ENCODE data around the gene FAM9A. TPM values are rescaled to one million over a fixed set of nuclear protein-coding genes. Genes with fewer than 3 reads are reported as not detected.
"Not testable (repeated sequence)": the region's sequence is repeated elsewhere in the genome, so short reads cannot be mapped to it uniquely, and the experiment has no call there.

FAM9A gene
- total and polyA plus RNA-seq, 4 donors, result not detected

DNA sequence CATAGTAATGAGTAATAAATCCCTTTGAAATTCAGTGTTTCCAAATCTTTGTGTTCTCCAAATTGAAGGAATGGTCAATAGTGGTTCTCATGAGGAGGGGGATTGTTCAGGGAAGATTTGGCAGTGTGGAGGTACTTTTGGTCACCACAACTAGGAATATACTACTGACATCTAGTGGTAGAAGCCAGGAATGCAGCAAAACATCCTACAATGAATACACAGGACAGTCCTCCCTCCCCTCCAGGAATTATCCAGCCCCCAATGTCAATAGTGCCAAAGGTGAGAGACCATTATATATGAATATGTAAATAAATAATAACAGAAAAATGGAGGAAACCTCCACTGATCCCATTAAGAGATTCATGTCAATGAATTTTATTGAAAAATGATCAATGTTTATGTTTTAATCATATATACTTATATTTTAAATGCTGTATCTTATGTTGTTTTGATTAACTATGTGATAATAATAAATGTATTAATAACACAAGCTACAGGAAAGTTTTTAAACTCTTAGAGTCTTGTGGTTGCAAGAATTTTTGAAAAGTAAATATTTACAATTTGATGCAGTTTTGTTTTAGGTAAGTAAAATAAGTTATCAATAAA is 14.4 kb upstream of the FAM9A start:
- Histone ChIP-seq H3K27me3 (ENCODE audit: control insufficient read depth in 1 of 2, insufficient read depth in 2 of 2, low read length in 1 of 2) (no peaks in the 10 kb centered on the region), H3K4me3 (ENCODE audit: low read length in 2 of 2) (no peak overlapping the region), H3K9me3 (ENCODE audit: control insufficient read depth, low read length) (no peaks in the 10 kb centered on the region), H3K27ac (ENCODE audit: low read depth in 1 of 2, low read length in 2 of 2) (no peak overlapping the region), H3K36me3 (ENCODE audit: control insufficient read depth in 1 of 2, insufficient read depth in 2 of 2, low read length in 1 of 2) (no peaks in the 10 kb centered on the region), H3K4me1 (ENCODE audit: control insufficient read depth in 1 of 2, insufficient read depth in 2 of 2, low read length in 2 of 2) (no peaks in the 10 kb centered on the region)
- DNase-seq, result no peak
- ATAC-seq (ENCODE audit: low FRiP score), result no peak
- intact Hi-C loops (cut with DNase I), result loop anchor here (5.0 to 10.0 kb wide), 2 partner anchors 68 to 889 kb away; no protein-coding TSS in a partner anchor

DNA sequence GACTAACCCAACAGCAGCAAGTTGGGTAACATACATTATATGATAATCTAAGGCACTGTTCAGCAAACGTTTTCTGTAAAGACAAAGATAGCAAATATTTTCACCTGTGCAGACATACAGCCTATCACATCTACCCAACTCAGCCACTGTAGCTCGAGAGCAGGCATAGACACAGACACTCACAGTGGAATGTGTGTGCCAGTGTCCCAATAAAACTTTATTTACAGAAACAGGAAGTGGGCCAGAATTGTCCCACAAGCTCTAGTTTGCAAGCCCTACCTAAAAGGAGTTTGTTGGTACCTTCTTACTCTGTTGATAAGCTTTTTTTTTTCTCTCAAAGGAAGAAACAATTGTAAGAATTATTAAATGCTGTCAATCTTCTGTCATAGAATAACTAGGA is 11.9 kb upstream of the FAM9A start:
- no peaks in the 10 kb centered on the region for H3K27me3 ChIP-seq (ENCODE audit: control insufficient read depth in 1 of 2, insufficient read depth in 2 of 2, low read length in 1 of 2)
- ATAC-seq (ENCODE audit: low FRiP score), result no peak
- no peak overlapping the region for H3K4me3 ChIP-seq (ENCODE audit: low read length in 2 of 2)
- H3K9me3 ChIP-seq (ENCODE audit: control insufficient read depth, low read length), result no peaks in the 10 kb centered on the region
- 67 to 91% methylated on average over 2 of the region's 2 CpGs for WGBS, 2 donors
- no peak for DNase-seq
- intact Hi-C loops (cut with DNase I), result loop anchor here in 1 of 2 donors (10.0 kb wide), 1 partner anchor 892 kb away; no protein-coding TSS in a partner anchor
- no peak overlapping the region for H3K27ac ChIP-seq (ENCODE audit: low read depth in 1 of 2, low read length in 2 of 2)
- no peaks in the 10 kb centered on the region for H3K36me3 ChIP-seq (ENCODE audit: control insufficient read depth in 1 of 2, insufficient read depth in 2 of 2, low read length in 1 of 2)
- H3K4me1 ChIP-seq (ENCODE audit: control insufficient read depth in 1 of 2, insufficient read depth in 2 of 2, low read length in 2 of 2), result no peaks in the 10 kb centered on the region

DNA sequence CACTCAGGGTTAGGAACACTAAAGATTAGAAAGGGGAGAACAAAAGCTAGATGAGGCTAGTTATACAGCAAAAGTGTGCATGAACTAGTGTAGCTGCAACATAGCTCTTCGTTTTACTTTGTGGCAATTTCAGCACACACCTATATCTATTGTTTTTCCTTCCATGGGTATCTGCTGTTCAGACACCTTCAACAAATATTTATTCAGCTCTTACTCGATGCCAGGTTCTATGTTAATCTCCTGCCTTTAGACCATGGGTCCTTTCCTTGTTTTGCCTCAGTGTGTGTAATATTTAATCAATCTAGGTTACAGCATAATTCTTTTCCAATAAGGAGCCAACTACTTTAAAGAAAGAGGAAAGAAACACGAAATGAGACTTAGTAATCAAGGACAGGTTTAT is 10.4 kb upstream of the FAM9A start:
- H3K4me1 ChIP-seq (ENCODE audit: control insufficient read depth in 1 of 2, insufficient read depth in 2 of 2, low read length in 2 of 2), result no peaks in the 10 kb centered on the region
- no peak overlapping the region for H3K27ac ChIP-seq (ENCODE audit: low read depth in 1 of 2, low read length in 2 of 2)
- no peak overlapping the region for H3K4me3 ChIP-seq (ENCODE audit: low read length in 2 of 2)
- H3K27me3 ChIP-seq (ENCODE audit: control insufficient read depth in 1 of 2, insufficient read depth in 2 of 2, low read length in 1 of 2), result no peaks in the 10 kb centered on the region
- no peaks in the 10 kb centered on the region for H3K9me3 ChIP-seq (ENCODE audit: control insufficient read depth, low read length)
- ATAC-seq (ENCODE audit: low FRiP score), result no peak
- 53 to 58% methylated on average over 3 of the region's 3 CpGs for WGBS, 2 donors
- no peak for DNase-seq
- intact Hi-C loops (cut with DNase I), result loop anchor here in 1 of 2 donors (10.0 kb wide), 1 partner anchor 893 kb away; no protein-coding TSS in a partner anchor
- no peaks in the 10 kb centered on the region for H3K36me3 ChIP-seq (ENCODE audit: control insufficient read depth in 1 of 2, insufficient read depth in 2 of 2, low read length in 1 of 2)

DNA sequence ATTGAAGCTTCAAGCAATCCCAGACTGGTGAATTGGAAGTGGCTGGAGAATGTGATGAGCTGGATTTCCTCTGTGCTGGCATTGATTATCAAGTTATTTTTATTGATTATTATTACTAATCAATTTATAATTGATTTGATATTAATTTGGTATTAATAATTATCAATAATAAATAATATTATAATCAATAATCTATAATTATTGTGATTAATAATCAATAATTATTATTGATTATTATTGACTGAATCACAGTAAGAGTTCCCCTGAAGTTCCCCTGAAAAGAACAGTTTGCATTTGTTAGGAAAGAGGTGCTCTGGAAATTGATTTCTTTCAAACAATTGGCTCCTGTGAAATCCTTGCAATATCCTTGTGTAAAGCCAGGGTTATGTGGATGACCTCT is 7.5 kb upstream of the FAM9A start:
- no peak overlapping the region for H3K27ac ChIP-seq (ENCODE audit: low read depth in 1 of 2, low read length in 2 of 2)
- no peaks in the 10 kb centered on the region for H3K27me3 ChIP-seq (ENCODE audit: control insufficient read depth in 1 of 2, insufficient read depth in 2 of 2, low read length in 1 of 2)
- H3K4me1 ChIP-seq (ENCODE audit: control insufficient read depth in 1 of 2, insufficient read depth in 2 of 2, low read length in 2 of 2), result no peaks in the 10 kb centered on the region
- intact Hi-C loops (cut with DNase I), result no loop called here
- no peak overlapping the region for H3K4me3 ChIP-seq (ENCODE audit: low read length in 2 of 2)
- H3K36me3 ChIP-seq (ENCODE audit: control insufficient read depth in 1 of 2, insufficient read depth in 2 of 2, low read length in 1 of 2), result no peaks in the 10 kb centered on the region
- DNase-seq (no peak), ATAC-seq (ENCODE audit: low FRiP score) (no peak)
- H3K9me3 ChIP-seq (ENCODE audit: control insufficient read depth, low read length), result no peaks in the 10 kb centered on the region

DNA sequence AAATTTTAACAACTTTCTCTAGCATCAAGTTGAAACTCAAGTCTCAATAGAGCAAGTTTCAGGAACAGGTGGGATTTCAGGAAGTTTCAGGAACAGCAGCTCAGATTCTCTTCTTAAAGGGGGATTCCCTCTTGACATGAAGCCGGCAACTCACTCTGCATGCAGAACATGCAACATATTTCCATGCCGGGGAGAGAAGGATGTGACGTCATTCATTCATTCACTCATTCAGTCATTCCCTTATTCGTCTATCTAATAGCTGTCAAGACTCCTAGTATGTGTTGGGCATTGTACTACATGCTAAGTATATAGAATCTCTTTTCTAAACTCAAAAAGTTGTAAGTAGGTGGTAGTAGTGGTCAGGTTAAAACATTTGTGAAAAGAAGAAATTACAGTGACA is 4.8 kb upstream of the FAM9A start:
- Histone ChIP-seq H3K4me1 (ENCODE audit: control insufficient read depth in 1 of 2, insufficient read depth in 2 of 2, low read length in 2 of 2) (no peaks in the 10 kb centered on the region), H3K9me3 (ENCODE audit: control insufficient read depth, low read length) (no peaks in the 10 kb centered on the region), H3K36me3 (ENCODE audit: control insufficient read depth in 1 of 2, insufficient read depth in 2 of 2, low read length in 1 of 2) (no peaks in the 10 kb centered on the region), H3K27ac (ENCODE audit: low read depth in 1 of 2, low read length in 2 of 2) (no peak overlapping the region), H3K27me3 (ENCODE audit: control insufficient read depth in 1 of 2, insufficient read depth in 2 of 2, low read length in 1 of 2) (no peaks in the 10 kb centered on the region), H3K4me3 (ENCODE audit: low read length in 2 of 2) (no peak overlapping the region)
- DNase-seq, result no peak
- intact Hi-C loops (cut with DNase I), result no loop called here
- ATAC-seq (ENCODE audit: low FRiP score), result no peak
- WGBS, 2 donors, result 78 to 88% methylated on average over 4 of the region's 4 CpGs

- H3K4me1 ChIP-seq (ENCODE audit: control insufficient read depth in 1 of 2, insufficient read depth in 2 of 2, low read length in 2 of 2), result no peaks in the 10 kb centered on the region
- H3K36me3 ChIP-seq (ENCODE audit: control insufficient read depth in 1 of 2, insufficient read depth in 2 of 2, low read length in 1 of 2), result no peaks in the 10 kb centered on the region
- no peak overlapping the region for H3K4me3 ChIP-seq (ENCODE audit: low read length in 2 of 2)
- DNase-seq (no peak), ATAC-seq (ENCODE audit: low FRiP score) (no peak)
- H3K27ac ChIP-seq (ENCODE audit: low read depth in 1 of 2, low read length in 2 of 2), result no peak overlapping the region
- intact Hi-C loops (cut with DNase I), result no loop called here
- H3K9me3 ChIP-seq (ENCODE audit: control insufficient read depth, low read length), result no peaks in the 10 kb centered on the region
- no peaks in the 10 kb centered on the region for H3K27me3 ChIP-seq (ENCODE audit: control insufficient read depth in 1 of 2, insufficient read depth in 2 of 2, low read length in 1 of 2)
- WGBS, 2 donors, result 85 to 97% methylated on average over 2 of the region's 2 CpGs
Observed at GRCh38 chrX:8805046-8805445, 3.9 kb upstream of the FAM9A start.

DNA sequence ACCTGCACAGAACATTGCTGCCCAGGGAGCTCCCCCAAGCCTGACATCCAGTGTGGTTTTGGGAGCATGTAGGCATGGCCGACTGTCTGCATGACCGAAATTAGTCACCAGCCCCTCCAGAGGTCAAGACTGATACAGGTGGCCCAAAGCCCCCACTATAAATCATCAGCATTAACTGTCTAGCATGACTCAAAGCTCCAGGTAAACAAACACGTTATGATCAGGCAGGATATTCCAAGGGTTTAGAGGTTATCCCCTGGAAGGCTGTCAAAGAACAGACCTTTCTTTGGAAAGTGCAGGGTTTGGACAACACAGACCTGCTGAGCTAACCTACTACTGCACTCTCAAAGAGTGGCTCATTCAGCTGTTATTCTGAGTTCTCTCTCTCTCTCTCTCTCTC is 2.1 kb upstream of the FAM9A start:
- no peak for ATAC-seq (ENCODE audit: low FRiP score)

GRCh38 chrX:8800351-8800750 is 832 bp downstream of the FAM9A start:
- DNase-seq; intact Hi-C loops (cut with DNase I); H3K27ac ChIP-seq (ENCODE audit: low read depth in 1 of 2, low read length in 2 of 2); H3K4me1 ChIP-seq (ENCODE audit: control insufficient read depth in 1 of 2, insufficient read depth in 2 of 2, low read length in 2 of 2); H3K36me3 ChIP-seq (ENCODE audit: control insufficient read depth in 1 of 2, insufficient read depth in 2 of 2, low read length in 1 of 2); H3K27me3 ChIP-seq (ENCODE audit: control insufficient read depth in 1 of 2, insufficient read depth in 2 of 2, low read length in 1 of 2); ATAC-seq (ENCODE audit: low FRiP score); H3K9me3 ChIP-seq (ENCODE audit: control insufficient read depth, low read length); H3K4me3 ChIP-seq (ENCODE audit: low read length in 2 of 2): not testable (repeated sequence)
- WGBS, 2 donors, result 93 to 96% methylated on average over 8 to 15 of the region's 15 CpGs

More for the DNA sequence above, 2.1 kb upstream of the FAM9A start:
- Histone ChIP-seq H3K27ac (ENCODE audit: low read depth in 1 of 2, low read length in 2 of 2) (no peak overlapping the region), H3K4me1 (ENCODE audit: control insufficient read depth in 1 of 2, insufficient read depth in 2 of 2, low read length in 2 of 2) (no peaks in the 10 kb centered on the region), H3K4me3 (ENCODE audit: low read length in 2 of 2) (no peak overlapping the region), H3K9me3 (ENCODE audit: control insufficient read depth, low read length) (no peaks in the 10 kb centered on the region), H3K36me3 (ENCODE audit: control insufficient read depth in 1 of 2, insufficient read depth in 2 of 2, low read length in 1 of 2) (no peaks in the 10 kb centered on the region), H3K27me3 (ENCODE audit: control insufficient read depth in 1 of 2, insufficient read depth in 2 of 2, low read length in 1 of 2) (no peaks in the 10 kb centered on the region)
- intact Hi-C loops (cut with DNase I), result no loop called here
- WGBS, 2 donors, result 60 to 73% methylated on average over 3 of the region's 3 CpGs
- DNase-seq, result no peak

DNA sequence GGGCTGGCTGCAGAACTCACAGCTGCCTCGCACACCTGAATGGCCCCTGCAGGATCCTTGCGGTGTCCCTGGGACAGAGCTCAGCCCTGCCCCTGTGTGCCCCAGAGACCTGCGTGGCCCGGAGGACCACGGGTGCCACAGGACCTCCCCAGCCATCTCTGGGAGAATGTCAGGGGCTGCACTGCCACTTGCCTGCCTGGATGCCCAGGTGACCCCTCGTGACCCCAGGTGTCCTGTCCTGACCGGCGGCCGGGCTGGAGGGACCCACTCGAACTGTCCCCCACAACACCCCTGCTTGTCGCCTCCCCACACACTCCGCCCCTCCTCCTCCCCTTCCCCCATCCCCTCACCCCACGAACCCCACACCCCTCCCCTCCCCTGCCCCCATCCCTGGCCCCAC is 1.9 kb downstream of the FAM9A start:
- DNase-seq; H3K27ac ChIP-seq (ENCODE audit: low read depth in 1 of 2, low read length in 2 of 2); H3K9me3 ChIP-seq (ENCODE audit: control insufficient read depth, low read length); H3K4me1 ChIP-seq (ENCODE audit: control insufficient read depth in 1 of 2, insufficient read depth in 2 of 2, low read length in 2 of 2); H3K27me3 ChIP-seq (ENCODE audit: control insufficient read depth in 1 of 2, insufficient read depth in 2 of 2, low read length in 1 of 2); ATAC-seq (ENCODE audit: low FRiP score); H3K4me3 ChIP-seq (ENCODE audit: low read length in 2 of 2); intact Hi-C loops (cut with DNase I); H3K36me3 ChIP-seq (ENCODE audit: control insufficient read depth in 1 of 2, insufficient read depth in 2 of 2, low read length in 1 of 2): not testable (repeated sequence)
- WGBS, 2 donors, result 97 to 98% methylated on average over 6 to 12 of the region's 13 CpGs
